K562 (cell line): ENCODE measurements around the gene RSRP1. TPM values are rescaled to one million over a fixed set of nuclear protein-coding genes. Genes with fewer than 3 reads are reported as not detected.

Experiments
- CBX2 ChIP-seq: fragments of 200-600 bp; sonication (generic); IDR thresholded peaks from one replicate; pipeline ENCODE4 v1.6.1; 2012; ENCODE audit warnings: mild to moderate bottlenecking, low read length, inconsistent platforms; ENCODE audit not compliant: insufficient read depth, poor library complexity, severe bottlenecking
- CBX5 ChIP-seq: IDR thresholded peaks from 2 replicates; pipeline ENCODE4 v1.6.1; 2014; ENCODE audit warnings: low read depth, borderline replicate concordance
- EP400 ChIP-seq: fragments of 450-650 bp; IDR thresholded peaks from 2 replicates; pipeline ENCODE4 v1.6.1; 2017; ENCODE audit warnings: antibody characterized with exemption, mild to moderate bottlenecking, moderate library complexity
- GATAD2B ChIP-seq: fragments of 450-650 bp; IDR thresholded peaks from 2 replicates; pipeline ENCODE4 v1.6.1; 2017; ENCODE audit warnings: mild to moderate bottlenecking, borderline replicate concordance
- HDAC8 ChIP-seq: fragments of 450-650 bp; IDR thresholded peaks from 2 replicates; pipeline ENCODE4 v1.6.1; 2016; ENCODE audit warnings: mild to moderate bottlenecking, missing genetic modification characterization, moderate library complexity, missing compliant biosample characterization
- HNRNPH1 ChIP-seq: fragments of 200-400 bp; formaldehyde crosslinking; optimal IDR thresholded peaks from 2 replicates; pipeline ENCODE3; 2017; ENCODE audit warnings: low read depth, mild to moderate bottlenecking, low read length, moderate library complexity
- HNRNPLL ChIP-seq: fragments of 200-400 bp; formaldehyde crosslinking; IDR thresholded peaks from 2 replicates; pipeline ENCODE4 v1.6.1; 2017; ENCODE audit warnings: low read length, low read depth, mild to moderate bottlenecking; ENCODE audit not compliant: poor library complexity, severe bottlenecking
- HSF4 ChIP-seq: fragments of 250-450 bp; sonication (Bioruptor Pico); IDR thresholded peaks from 2 replicates; pipeline ENCODE4 v2.1.2; 2022; ENCODE audit warnings: mild to moderate bottlenecking, moderate library complexity, borderline replicate concordance
- JUND ChIP-seq, 2 experiments: IDR thresholded peaks; 2 replicates in 1 of 2; 3 replicates in 1 of 2; pipeline ENCODE4 v1.6.1; 2011; ENCODE audit warnings: borderline replicate concordance in 2 of 2, low read depth in 2 of 2, low read length in 2 of 2, improper control_type of control experiment in 1 of 2, missing biosample characterization in 1 of 2, missing genetic modification characterization in 1 of 2, missing genetic modification reagents in 1 of 2
- MYNN ChIP-seq, 2 experiments: sonication (generic); formaldehyde crosslinking in 1 of 2; IDR thresholded peaks; 2 replicates each; pipeline versions ENCODE4 v1.5.0 to v1.6.1; 2016 to 2020; ENCODE audit warnings: antibody characterized with exemption in 1 of 2, missing genetic modification reagents in 1 of 2
- NFE2L1 ChIP-seq: fragments of 450-650 bp; IDR thresholded peaks from 2 replicates; pipeline ENCODE4 v1.6.1; 2016; ENCODE audit warnings: missing genetic modification characterization, low read depth, mild to moderate bottlenecking, missing compliant biosample characterization, moderate library complexity, borderline replicate concordance
- PML ChIP-seq: IDR thresholded peaks from 2 replicates; pipeline ENCODE4 v1.6.1; 2012; ENCODE audit warnings: low read length, inconsistent platforms
- TCF3 ChIP-seq: sonication (generic); formaldehyde crosslinking; IDR thresholded peaks from 2 replicates; pipeline ENCODE4 v1.4.0; 2020; ENCODE audit warnings: mild to moderate bottlenecking, missing genetic modification reagents
- XRCC5 ChIP-seq: fragments of 200-400 bp; formaldehyde crosslinking; IDR thresholded peaks from 2 replicates; pipeline ENCODE4 v1.6.1; 2017; ENCODE audit warnings: low read depth, mild to moderate bottlenecking, low read length
- YY1 ChIP-seq, 3 experiments: IDR thresholded peaks; 2 replicates each; pipeline ENCODE4 v1.6.1; 2011; ENCODE audit warnings: low read length in 2 of 3, mild to moderate bottlenecking in 2 of 3, moderate library complexity in 2 of 3, borderline replicate concordance in 1 of 3, control low read depth in 1 of 3, low read depth in 1 of 3; ENCODE audit not compliant: insufficient read depth in 3 of 3, insufficient replicate concordance in 2 of 3, control insufficient read depth in 1 of 3, insufficient read length in 1 of 3; ENCODE audit errors: extremely low read depth in 1 of 3
- ZFX ChIP-seq: sonication (generic); formaldehyde crosslinking; IDR thresholded peaks from 2 replicates; pipeline ENCODE4 v1.8.0; 2022; ENCODE audit warnings: mild to moderate bottlenecking, missing genetic modification reagents, moderate library complexity
- ZNF583 ChIP-seq: fragments of 250-450 bp; sonication (Bioruptor Pico); IDR thresholded peaks from 2 replicates; pipeline ENCODE4 v1.4.0; 2020
- ZNF707 ChIP-seq: fragments of 250-450 bp; sonication (Bioruptor Pico); conservative IDR thresholded peaks from 2 replicates; pipeline ENCODE4 v1.8.0; 2022; ENCODE audit warnings: inconsistent platforms, mild to moderate bottlenecking, moderate library complexity
- ZNF79 ChIP-seq: fragments of 250-450 bp; sonication (Bioruptor Pico); IDR thresholded peaks from 2 replicates; pipeline ENCODE4 v1.4.0; 2020; ENCODE audit warnings: low read depth, mild to moderate bottlenecking, moderate library complexity
- ZSCAN32 ChIP-seq: fragments of 450-650 bp; formaldehyde crosslinking; IDR thresholded peaks from 2 replicates; pipeline ENCODE4 v1.4.0; 2020; ENCODE audit warnings: mild to moderate bottlenecking, moderate library complexity
- polyA plus RNA-seq, 8 experiments: library from polyadenylated mRNA; depleted of rRNA in 4 of 8; stranded (reverse) in 5 of 8; unstranded in 3 of 8; fragments of >200 nt; fragmentation: Nextera tagmentation in 2 of 8; fragmentation: Illumina TruSeq in 1 of 8; extraction: Ambion mirVana in 2 of 8; extraction: Trizol in 1 of 8; gene quantifications; 2 replicates each; pipeline versions ENCODE4 v1.2.1 to v1.2.3, GENCODE V29; 2011 to 2014; ENCODE audit warnings: inconsistent platforms in 1 of 8, missing spikeins in 1 of 8
- total RNA-seq, 7 experiments: library from RNA; depleted of rRNA in 6 of 7; stranded (reverse); fragments of >200 nt in 6 of 7; fragmentation: Illumina TruSeq in 2 of 7; extraction: Trizol in 2 of 7; gene quantifications; 2 replicates each; pipeline versions ENCODE4 v1.2.1 to v1.2.3, GENCODE V29; 2011 to 2021; ENCODE audit warnings: low replicate concordance in 1 of 7
- TF ChIP-seq, protein P1 (sequence below): fragments of 250-450 bp; sonication (Bioruptor Pico); IDR thresholded peaks from 2 replicates; pipeline ENCODE4 v1.4.0; 2020; ENCODE audit warnings: borderline replicate concordance
- TF ChIP-seq, protein P2 (sequence below): sonication (generic); formaldehyde crosslinking; IDR thresholded peaks from 2 replicates; pipeline ENCODE4 v1.8.1; 2023; ENCODE audit warnings: mild to moderate bottlenecking, missing genetic modification reagents, moderate library complexity

Gene RSRP1
- total and polyA plus RNA-seq, 9 of the 15 experiments (the other 6 are each of a cell fraction or from before 2014, with no cell fraction given) = 27.2 to 283 (median 146) TPM

DNA sequence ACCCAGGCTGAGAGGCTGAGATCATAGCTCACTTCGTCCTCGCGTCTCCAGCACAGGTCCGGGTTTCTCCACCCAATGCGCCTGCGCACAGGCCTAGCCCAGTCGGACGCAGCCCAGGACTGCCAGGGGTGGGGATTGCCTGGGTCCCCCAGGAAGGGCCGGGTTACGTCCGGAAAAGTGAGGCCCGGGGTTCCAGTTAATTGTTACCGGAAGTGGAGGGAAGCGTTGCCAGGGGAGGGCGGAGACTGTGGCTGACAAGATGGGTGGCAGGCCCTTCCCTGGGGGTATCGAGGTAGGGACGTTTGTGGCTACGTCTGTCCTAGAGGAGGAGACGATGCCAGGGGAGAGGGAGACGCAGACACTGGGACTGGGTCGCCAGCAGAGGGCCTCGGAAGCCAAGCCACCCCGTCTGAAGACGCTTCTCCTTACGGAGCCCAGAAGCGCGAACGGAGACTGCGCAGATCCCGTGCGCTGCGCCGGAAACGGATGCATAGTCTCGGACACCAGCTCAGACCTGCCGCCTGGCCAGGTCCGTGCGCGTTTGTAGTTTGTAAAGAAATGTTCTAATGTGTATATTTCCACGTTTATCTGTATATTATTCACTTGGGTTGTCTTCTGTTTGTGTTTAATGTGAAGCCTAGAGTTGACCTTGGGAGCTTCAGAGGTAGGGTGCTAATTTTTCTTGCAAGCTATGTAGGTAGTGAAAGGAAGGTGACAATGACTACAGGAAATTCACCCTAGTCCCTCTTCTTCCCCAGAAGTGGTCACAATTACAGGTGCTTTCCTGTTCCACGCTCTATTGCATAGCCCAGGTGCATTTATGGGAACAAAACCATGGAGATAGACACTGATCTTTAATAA, 7.3 kb downstream of the RSRP1 start (continued):
- TF ChIP-seq, protein P1, sequence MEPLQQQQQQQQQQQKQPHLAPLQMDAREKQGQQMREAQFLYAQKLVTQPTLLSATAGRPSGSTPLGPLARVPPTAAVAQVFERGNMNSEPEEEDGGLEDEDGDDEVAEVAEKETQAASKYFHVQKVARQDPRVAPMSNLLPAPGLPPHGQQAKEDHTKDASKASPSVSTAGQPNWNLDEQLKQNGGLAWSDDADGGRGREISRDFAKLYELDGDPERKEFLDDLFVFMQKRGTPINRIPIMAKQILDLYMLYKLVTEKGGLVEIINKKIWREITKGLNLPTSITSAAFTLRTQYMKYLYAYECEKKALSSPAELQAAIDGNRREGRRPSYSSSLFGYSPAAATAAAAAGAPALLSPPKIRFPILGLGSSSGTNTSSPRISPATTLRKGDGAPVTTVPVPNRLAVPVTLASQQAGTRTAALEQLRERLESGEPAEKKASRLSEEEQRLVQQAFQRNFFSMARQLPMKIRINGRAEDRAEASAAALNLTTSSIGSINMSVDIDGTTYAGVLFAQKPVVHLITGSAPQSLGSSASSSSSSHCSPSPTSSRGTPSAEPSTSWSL (CRISPR knock-in tag) = peak; percentile 42; the same call in 1 of the 2 replicates
- TF ChIP-seq CBX2 (no peak), EP400 (peak; percentile 78), ZSCAN32 (CRISPR knock-in tag) (0 out of 2 replicates have a peak, but pooled peaks have one; percentile 6), YY1 (IDR thresholded peaks at IDR 0.05; ENCODE audit: borderline replicate concordance in 1 of 3, control insufficient read depth in 1 of 3, extremely low read depth in 1 of 3, insufficient read depth in 3 of 3, insufficient read length in 1 of 3, insufficient replicate concordance in 2 of 3, low read depth in 1 of 3, low read length in 2 of 3) (peak in 2 of 3 experiments; percentile 41 to 76), GATAD2B (peak; percentile 7; the same call in 1 of the 2 replicates), HDAC8 (no peak), XRCC5 (no peak; the same call in 1 of the 2 replicates), CBX5 (peak; percentile 43; the same call in 1 of the 2 replicates), HSF4 (0 out of 2 replicates have a peak, but pooled peaks have one; percentile 44), ZNF79 (no peak), ZNF583 (CRISPR knock-in tag) (peak; percentile 76; the same call in 1 of the 2 replicates), NFE2L1 (no peak), JUND (IDR thresholded peaks at IDR 0.05; ENCODE audit: borderline replicate concordance, low read depth, low read length) (peak; percentile 44; the same call in 1 of the 2 replicates), JUND (tag; IDR thresholded peaks at IDR 0.05; ENCODE audit: borderline replicate concordance, low read depth, low read length) (peak; percentile 35; the same call in 1 of the 3 replicates), TCF3 (CRISPR knock-in tag) (peak; percentile 45; the same call in 1 of the 2 replicates), ZNF707 (CRISPR knock-in tag) (no peak), HNRNPLL (peak; percentile 100), HNRNPH1 (no peak), ZFX (CRISPR knock-in tag) (peak; percentile 95), MYNN (IDR thresholded peaks at IDR 0.05) (peak; percentile 91; the same call in 1 of the 2 replicates), MYNN (CRISPR knock-in tag; IDR thresholded peaks at IDR 0.05) (no peak), PML (peak; percentile 59; the same call in 1 of the 2 replicates)
- TF ChIP-seq, protein P2, sequence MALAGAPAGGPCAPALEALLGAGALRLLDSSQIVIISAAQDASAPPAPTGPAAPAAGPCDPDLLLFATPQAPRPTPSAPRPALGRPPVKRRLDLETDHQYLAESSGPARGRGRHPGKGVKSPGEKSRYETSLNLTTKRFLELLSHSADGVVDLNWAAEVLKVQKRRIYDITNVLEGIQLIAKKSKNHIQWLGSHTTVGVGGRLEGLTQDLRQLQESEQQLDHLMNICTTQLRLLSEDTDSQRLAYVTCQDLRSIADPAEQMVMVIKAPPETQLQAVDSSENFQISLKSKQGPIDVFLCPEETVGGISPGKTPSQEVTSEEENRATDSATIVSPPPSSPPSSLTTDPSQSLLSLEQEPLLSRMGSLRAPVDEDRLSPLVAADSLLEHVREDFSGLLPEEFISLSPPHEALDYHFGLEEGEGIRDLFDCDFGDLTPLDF (CRISPR knock-in tag) = no peak
